Measurements from ENCODE around the gene EMILIN1. TPM values are rescaled to one million over a fixed set of nuclear protein-coding genes. Genes with fewer than 3 reads are reported as not detected.

The EMILIN1 gene
- total and polyA plus RNA-seq, 10 of the 15 experiments (the other 5 are each of a cell fraction or from before 2014, with no cell fraction given), result 0.01 to 2.3 (median 1.2) TPM; not detected in 2

DNA sequence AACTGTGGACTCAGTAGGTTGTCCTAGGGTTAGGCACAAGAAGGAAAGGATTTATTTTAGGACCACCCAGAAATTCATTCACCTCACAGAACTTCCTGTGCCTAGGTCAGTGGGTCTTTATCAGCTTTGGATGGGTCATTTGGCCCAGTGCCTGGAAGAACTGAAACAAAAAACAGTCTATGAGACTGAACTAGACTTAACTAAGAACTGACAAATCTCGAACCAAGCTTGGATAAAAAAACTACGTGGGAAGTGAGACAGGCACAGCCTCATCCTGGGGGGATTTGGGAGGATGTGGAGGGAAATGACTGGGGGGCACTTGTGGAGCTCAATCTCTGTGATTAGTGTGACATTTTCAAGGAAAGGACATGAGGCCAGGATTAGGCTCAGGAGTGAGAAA is 4.6 kb upstream of the EMILIN1 start:
- H3K27me3 ChIP-seq (replicated peaks in 1 of 2; ENCODE audit: control insufficient read depth in 2 of 2, insufficient read depth in 2 of 2, low read length in 1 of 2), result no peaks in the 10 kb centered on the region
- H3K4me3 ChIP-seq, result no peak overlapping the region
- H3K27ac ChIP-seq (ENCODE audit: control insufficient read depth, insufficient read depth), result peak overlapping the region; percentile 83
- peak overlapping the region; percentile 49 for H3K4me2 ChIP-seq (ENCODE audit: control insufficient read depth, insufficient read depth)
- H2AFZ ChIP-seq (ENCODE audit: control insufficient read depth, low read depth, low read length), result peak overlapping the region; percentile 48
- ChIA-PET CTCF (interaction anchor here (1.5 to 4.0 kb wide), 5 partner anchors 8 to 229 kb away, joined by 4 to 36 read pairs (median 12); partner anchors contain the start of genes AGBL5 and KHK), RAD21 (ENCODE audit: unreplicated experiment) (interaction anchor here (1.4 to 2.8 kb wide), 3 partner anchors 8 to 23 kb away, joined by 3 to 22 read pairs (median 8); partner anchors contain the start of genes AGBL5 and KHK), SMC1A (ENCODE audit: uncharacterized antibody, unreplicated experiment) (interaction anchor here (0.8 to 5.4 kb wide), 6 partner anchors 11 to 40 kb away, joined by 3 to 33 read pairs (median 4); partner anchors contain the start of genes AGBL5 and TMEM214), POLR2A (interaction anchor here (0.9 to 12.2 kb wide), 6 partner anchors 9 to 43 kb away, joined by 3 to 139 read pairs (median 12); partner anchors contain the start of genes AGBL5 and TMEM214)
- peaks cover 42% of the 10 kb centered on the region for H3K4me1 ChIP-seq (ENCODE audit: control insufficient read depth, insufficient read depth, low read length)
- peaks cover 27% of the 10 kb centered on the region for H3K79me2 ChIP-seq (ENCODE audit: control insufficient read depth, insufficient read depth, low read length)
- FAIRE-seq, result no peak
- H3K9me3 ChIP-seq (replicated peaks; ENCODE audit: control insufficient read depth, insufficient read depth, low read length), result no peaks in the 10 kb centered on the region
- ATAC-seq, result no peak
- TF ChIP-seq LARP7 (IDR thresholded peaks at IDR 0.05) (no peak), EED (IDR thresholded peaks at IDR 0.05; ENCODE audit: low read depth) (peak; percentile 57; the same call in 1 of the 2 replicates), RELA (IDR thresholded peaks at IDR 0.05; ENCODE audit: borderline replicate concordance, partially characterized antibody) (no peak), TCF7 (IDR thresholded peaks at IDR 0.05; ENCODE audit: borderline replicate concordance) (no peak), MYC (IDR thresholded peaks at IDR 0.05; ENCODE audit: insufficient read depth, insufficient read length, insufficient replicate concordance, low read length, severe bottlenecking) (no peak)
- TF ChIP-seq, protein P1, sequence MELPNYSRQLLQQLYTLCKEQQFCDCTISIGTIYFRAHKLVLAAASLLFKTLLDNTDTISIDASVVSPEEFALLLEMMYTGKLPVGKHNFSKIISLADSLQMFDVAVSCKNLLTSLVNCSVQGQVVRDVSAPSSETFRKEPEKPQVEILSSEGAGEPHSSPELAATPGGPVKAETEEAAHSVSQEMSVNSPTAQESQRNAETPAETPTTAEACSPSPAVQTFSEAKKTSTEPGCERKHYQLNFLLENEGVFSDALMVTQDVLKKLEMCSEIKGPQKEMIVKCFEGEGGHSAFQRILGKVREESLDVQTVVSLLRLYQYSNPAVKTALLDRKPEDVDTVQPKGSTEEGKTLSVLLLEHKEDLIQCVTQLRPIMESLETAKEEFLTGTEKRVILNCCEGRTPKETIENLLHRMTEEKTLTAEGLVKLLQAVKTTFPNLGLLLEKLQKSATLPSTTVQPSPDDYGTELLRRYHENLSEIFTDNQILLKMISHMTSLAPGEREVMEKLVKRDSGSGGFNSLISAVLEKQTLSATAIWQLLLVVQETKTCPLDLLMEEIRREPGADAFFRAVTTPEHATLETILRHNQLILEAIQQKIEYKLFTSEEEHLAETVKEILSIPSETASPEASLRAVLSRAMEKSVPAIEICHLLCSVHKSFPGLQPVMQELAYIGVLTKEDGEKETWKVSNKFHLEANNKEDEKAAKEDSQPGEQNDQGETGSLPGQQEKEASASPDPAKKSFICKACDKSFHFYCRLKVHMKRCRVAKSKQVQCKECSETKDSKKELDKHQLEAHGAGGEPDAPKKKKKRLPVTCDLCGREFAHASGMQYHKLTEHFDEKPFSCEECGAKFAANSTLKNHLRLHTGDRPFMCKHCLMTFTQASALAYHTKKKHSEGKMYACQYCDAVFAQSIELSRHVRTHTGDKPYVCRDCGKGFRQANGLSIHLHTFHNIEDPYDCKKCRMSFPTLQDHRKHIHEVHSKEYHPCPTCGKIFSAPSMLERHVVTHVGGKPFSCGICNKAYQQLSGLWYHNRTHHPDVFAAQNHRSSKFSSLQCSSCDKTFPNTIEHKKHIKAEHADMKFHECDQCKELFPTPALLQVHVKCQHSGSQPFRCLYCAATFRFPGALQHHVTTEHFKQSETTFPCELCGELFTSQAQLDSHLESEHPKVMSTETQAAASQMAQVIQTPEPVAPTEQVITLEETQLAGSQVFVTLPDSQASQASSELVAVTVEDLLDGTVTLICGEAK (IDR thresholded peaks at IDR 0.05; ENCODE audit: borderline replicate concordance), result no peak
- TF ChIP-seq, protein P2, sequence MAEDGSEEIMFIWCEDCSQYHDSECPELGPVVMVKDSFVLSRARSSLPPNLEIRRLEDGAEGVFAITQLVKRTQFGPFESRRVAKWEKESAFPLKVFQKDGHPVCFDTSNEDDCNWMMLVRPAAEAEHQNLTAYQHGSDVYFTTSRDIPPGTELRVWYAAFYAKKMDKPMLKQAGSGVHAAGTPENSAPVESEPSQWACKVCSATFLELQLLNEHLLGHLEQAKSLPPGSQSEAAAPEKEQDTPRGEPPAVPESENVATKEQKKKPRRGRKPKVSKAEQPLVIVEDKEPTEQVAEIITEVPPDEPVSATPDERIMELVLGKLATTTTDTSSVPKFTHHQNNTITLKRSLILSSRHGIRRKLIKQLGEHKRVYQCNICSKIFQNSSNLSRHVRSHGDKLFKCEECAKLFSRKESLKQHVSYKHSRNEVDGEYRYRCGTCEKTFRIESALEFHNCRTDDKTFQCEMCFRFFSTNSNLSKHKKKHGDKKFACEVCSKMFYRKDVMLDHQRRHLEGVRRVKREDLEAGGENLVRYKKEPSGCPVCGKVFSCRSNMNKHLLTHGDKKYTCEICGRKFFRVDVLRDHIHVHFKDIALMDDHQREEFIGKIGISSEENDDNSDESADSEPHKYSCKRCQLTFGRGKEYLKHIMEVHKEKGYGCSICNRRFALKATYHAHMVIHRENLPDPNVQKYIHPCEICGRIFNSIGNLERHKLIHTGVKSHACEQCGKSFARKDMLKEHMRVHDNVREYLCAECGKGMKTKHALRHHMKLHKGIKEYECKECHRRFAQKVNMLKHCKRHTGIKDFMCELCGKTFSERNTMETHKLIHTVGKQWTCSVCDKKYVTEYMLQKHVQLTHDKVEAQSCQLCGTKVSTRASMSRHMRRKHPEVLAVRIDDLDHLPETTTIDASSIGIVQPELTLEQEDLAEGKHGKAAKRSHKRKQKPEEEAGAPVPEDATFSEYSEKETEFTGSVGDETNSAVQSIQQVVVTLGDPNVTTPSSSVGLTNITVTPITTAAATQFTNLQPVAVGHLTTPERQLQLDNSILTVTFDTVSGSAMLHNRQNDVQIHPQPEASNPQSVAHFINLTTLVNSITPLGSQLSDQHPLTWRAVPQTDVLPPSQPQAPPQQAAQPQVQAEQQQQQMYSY (CRISPR knock-in tag; IDR thresholded peaks at IDR 0.05), result no peak
- TF ChIP-seq, protein P3, sequence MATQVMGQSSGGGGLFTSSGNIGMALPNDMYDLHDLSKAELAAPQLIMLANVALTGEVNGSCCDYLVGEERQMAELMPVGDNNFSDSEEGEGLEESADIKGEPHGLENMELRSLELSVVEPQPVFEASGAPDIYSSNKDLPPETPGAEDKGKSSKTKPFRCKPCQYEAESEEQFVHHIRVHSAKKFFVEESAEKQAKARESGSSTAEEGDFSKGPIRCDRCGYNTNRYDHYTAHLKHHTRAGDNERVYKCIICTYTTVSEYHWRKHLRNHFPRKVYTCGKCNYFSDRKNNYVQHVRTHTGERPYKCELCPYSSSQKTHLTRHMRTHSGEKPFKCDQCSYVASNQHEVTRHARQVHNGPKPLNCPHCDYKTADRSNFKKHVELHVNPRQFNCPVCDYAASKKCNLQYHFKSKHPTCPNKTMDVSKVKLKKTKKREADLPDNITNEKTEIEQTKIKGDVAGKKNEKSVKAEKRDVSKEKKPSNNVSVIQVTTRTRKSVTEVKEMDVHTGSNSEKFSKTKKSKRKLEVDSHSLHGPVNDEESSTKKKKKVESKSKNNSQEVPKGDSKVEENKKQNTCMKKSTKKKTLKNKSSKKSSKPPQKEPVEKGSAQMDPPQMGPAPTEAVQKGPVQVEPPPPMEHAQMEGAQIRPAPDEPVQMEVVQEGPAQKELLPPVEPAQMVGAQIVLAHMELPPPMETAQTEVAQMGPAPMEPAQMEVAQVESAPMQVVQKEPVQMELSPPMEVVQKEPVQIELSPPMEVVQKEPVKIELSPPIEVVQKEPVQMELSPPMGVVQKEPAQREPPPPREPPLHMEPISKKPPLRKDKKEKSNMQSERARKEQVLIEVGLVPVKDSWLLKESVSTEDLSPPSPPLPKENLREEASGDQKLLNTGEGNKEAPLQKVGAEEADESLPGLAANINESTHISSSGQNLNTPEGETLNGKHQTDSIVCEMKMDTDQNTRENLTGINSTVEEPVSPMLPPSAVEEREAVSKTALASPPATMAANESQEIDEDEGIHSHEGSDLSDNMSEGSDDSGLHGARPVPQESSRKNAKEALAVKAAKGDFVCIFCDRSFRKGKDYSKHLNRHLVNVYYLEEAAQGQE (IDR thresholded peaks at IDR 0.05; ENCODE audit: low read depth, low read length), result no peak
- TF ChIP-seq, protein P4, sequence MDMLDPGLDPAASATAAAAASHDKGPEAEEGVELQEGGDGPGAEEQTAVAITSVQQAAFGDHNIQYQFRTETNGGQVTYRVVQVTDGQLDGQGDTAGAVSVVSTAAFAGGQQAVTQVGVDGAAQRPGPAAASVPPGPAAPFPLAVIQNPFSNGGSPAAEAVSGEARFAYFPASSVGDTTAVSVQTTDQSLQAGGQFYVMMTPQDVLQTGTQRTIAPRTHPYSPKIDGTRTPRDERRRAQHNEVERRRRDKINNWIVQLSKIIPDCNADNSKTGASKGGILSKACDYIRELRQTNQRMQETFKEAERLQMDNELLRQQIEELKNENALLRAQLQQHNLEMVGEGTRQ (IDR thresholded peaks at IDR 0.05; ENCODE audit: borderline replicate concordance, low read depth, low read length), result no peak
- peak overlapping the region; percentile 26; the same call in 1 of the 2 replicates for H3K9ac ChIP-seq (ENCODE audit: control insufficient read depth, insufficient read depth, low read length)
- WGBS (ENCODE audit: insufficient coverage, insufficient replicate concordance, low lambda C conversion rate, missing lambda C conversion rate), result 59% methylated on average over 2 of the region's 2 CpGs
- peaks cover 0 to 5% of the 10 kb centered on the region in 2 experiments; a peak in 2 of 4 replicates for H3K36me3 ChIP-seq (ENCODE audit: control insufficient read depth in 2 of 2, insufficient read depth in 2 of 2, low read length in 1 of 2)
- no peak for DNase-seq (ENCODE audit: low read depth, low spot score)
- no TSS peak for BruUV-seq (replicated peaks)
- H4K20me1 ChIP-seq (ENCODE audit: control insufficient read depth, insufficient read depth), result no peaks in the 10 kb centered on the region
- intact Hi-C loops (cut with micrococcal nuclease; ENCODE audit: unreplicated experiment) (no loop called here), in situ Hi-C loops (cut with MboI) (no loop called here)

Measured in GM12878 (cell line).